T-helper 17 cell (primary cell): ENCODE data around the gene GRAP2. TPM values are rescaled to one million over a fixed set of nuclear protein-coding genes. Genes with fewer than 3 reads are reported as not detected.

Source experiments
- ATAC-seq: fragments of 150-1000 bp; cut with Tn5 transposase; 2 replicates; pipeline ENCODE4 v1.10.0; 2021; ENCODE audit warnings: mild to moderate bottlenecking, moderate library complexity
- DNase-seq, 3 donors: peaks; one replicate each; pipeline versions ENCODE4 v3.0.0 to v3.0.0-alpha.2; 2020 to 2021
- H3K9me3 ChIP-seq: one replicate; pipeline ENCODE4 v1.7.0; 2013; ENCODE audit warnings: low read length, mild to moderate bottlenecking; ENCODE audit not compliant: control insufficient read depth, poor library complexity, severe bottlenecking
- H3K27ac Mint-ChIP-seq: one replicate; pipeline ENCODE4 v1.8.0; 2022; ENCODE audit warnings: mild to moderate bottlenecking, moderate library complexity, mixed read lengths
- H3K27me3 Mint-ChIP-seq: one replicate; pipeline ENCODE4 v1.8.0; 2022; ENCODE audit warnings: mixed read lengths
- H3K36me3 Mint-ChIP-seq: one replicate; pipeline ENCODE4 v1.8.0; 2022; ENCODE audit warnings: low read depth, mixed read lengths
- H3K4me1 Mint-ChIP-seq: one replicate; pipeline ENCODE4 v1.8.0; 2022; ENCODE audit warnings: mild to moderate bottlenecking, mixed read lengths
- H3K4me3 Mint-ChIP-seq: one replicate; pipeline ENCODE4 v1.8.0; 2022; ENCODE audit warnings: mild to moderate bottlenecking, moderate library complexity, mixed read lengths
- total RNA-seq, 4 donors: library from RNA in 2 of 4; stranded (reverse) in 2 of 4; gene quantifications; one replicate each; pipeline ENCODE4 v1.2.3 and lab custom pipeline; 2022 to 2026

Gene GRAP2
- total RNA-seq, 2 donors from 2014 or later, result 113 to 195 TPM

- H3K4me3 Mint-ChIP-seq, result no peak overlapping the region
- H3K36me3 Mint-ChIP-seq, result peaks cover 14% of the 10 kb centered on the region
- peaks cover 18% of the 10 kb centered on the region for H3K4me1 Mint-ChIP-seq
- DNase-seq (no peak), ATAC-seq (no peak)
- peak overlapping the region; percentile 91 for H3K27ac Mint-ChIP-seq
- H3K27me3 Mint-ChIP-seq, result no peaks in the 10 kb centered on the region
- H3K9me3 ChIP-seq, result no peaks in the 10 kb centered on the region
Observed at GRCh38 chr22:39974065-39974464, 73.2 kb downstream of the GRAP2 start.

- Mint-ChIP-seq H3K36me3 (peaks cover 3% of the 10 kb centered on the region), H3K27me3 (no peaks in the 10 kb centered on the region), H3K4me1 (peaks cover 22% of the 10 kb centered on the region), H3K4me3 (no peak overlapping the region), H3K27ac (peak overlapping the region; percentile 8)
- ATAC-seq (peak; percentile 53), DNase-seq (no peak)
- H3K9me3 ChIP-seq, result no peaks in the 10 kb centered on the region
Observed at GRCh38 chr22:39979048-39979447, 78.2 kb downstream of the GRAP2 start.

DNA sequence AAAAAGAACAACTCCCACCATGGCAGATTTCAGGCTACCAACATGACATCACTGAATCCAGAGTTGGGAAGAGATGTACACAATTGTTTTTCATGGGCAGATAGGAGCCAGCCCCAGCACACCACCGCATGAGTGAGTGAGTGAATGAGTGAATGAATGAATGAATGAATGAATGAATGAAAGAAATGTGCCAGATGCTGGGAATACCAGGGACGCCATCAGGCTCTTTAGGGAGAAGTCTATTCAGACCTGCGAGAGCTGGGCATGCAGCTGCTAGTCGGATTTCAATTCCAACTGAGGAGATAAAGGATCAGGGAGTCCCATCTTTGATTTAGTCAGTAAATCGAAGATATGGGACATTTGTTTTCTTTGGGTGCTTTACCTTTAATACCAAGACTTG, 78.6 kb downstream of the GRAP2 start:
- Mint-ChIP-seq H3K27ac (peak overlapping the region; percentile 8), H3K4me1 (peaks cover 22% of the 10 kb centered on the region), H3K36me3 (peaks cover 3% of the 10 kb centered on the region), H3K27me3 (no peaks in the 10 kb centered on the region), H3K4me3 (no peak overlapping the region)
- H3K9me3 ChIP-seq, result no peaks in the 10 kb centered on the region
- ATAC-seq, result no peak
- DNase-seq, result no peak

DNA sequence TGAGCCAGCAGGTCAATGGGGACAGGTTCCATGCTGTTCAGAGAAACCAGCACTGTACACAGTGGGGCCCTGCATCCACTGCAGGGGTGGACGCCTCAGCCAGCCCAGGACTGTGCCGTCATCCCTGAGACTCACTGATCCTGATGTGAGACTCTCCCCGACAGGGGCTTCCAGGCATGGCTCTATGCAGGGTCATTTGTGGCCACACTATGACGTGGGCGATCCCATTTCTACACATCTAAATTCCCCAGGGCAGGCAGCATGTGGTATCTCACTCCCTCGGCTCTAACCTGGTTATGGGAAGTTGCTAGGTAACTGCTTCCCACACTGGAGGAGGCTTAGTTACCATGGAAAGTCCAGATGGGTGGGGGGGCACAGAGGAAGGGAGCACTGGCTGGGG, 79.7 kb downstream of the GRAP2 start:
- no peak for ATAC-seq
- Mint-ChIP-seq H3K36me3 (peaks cover 3% of the 10 kb centered on the region), H3K27ac (no peak overlapping the region), H3K4me1 (peaks cover 22% of the 10 kb centered on the region), H3K4me3 (no peak overlapping the region), H3K27me3 (no peaks in the 10 kb centered on the region)
- H3K9me3 ChIP-seq, result no peaks in the 10 kb centered on the region
- no peak for DNase-seq

- H3K9me3 ChIP-seq, result no peaks in the 10 kb centered on the region
- peak overlapping the region; percentile 49 for H3K27ac Mint-ChIP-seq
- H3K4me1 Mint-ChIP-seq, result peaks cover 24% of the 10 kb centered on the region
- peak overlapping the region; percentile 28 for H3K4me3 Mint-ChIP-seq
- DNase-seq (no peak), ATAC-seq (no peak)
- peaks cover 4% of the 10 kb centered on the region for H3K27me3 Mint-ChIP-seq
- H3K36me3 Mint-ChIP-seq, result peaks cover 3% of the 10 kb centered on the region
Observed at GRCh38 chr22:39983346-39983745, 82.5 kb downstream of the GRAP2 start.

GRCh38 chr22:39984006-39984405, 83.1 kb downstream of the GRAP2 start:
- no peaks in the 10 kb centered on the region for H3K9me3 ChIP-seq
- ATAC-seq (no peak), DNase-seq (no peak)
- H3K36me3 Mint-ChIP-seq, result peaks cover 4% of the 10 kb centered on the region
- H3K27me3 Mint-ChIP-seq, result peaks cover 10% of the 10 kb centered on the region
- H3K4me1 Mint-ChIP-seq, result peaks cover 25% of the 10 kb centered on the region
- H3K27ac Mint-ChIP-seq, result peak overlapping the region; percentile 49
- no peak overlapping the region for H3K4me3 Mint-ChIP-seq

GRCh38 chr22:39984746-39985145, 83.9 kb downstream of the GRAP2 start:
- Mint-ChIP-seq H3K4me1 (peaks cover 21% of the 10 kb centered on the region), H3K27me3 (peaks cover 17% of the 10 kb centered on the region), H3K4me3 (no peak overlapping the region), H3K36me3 (peaks cover 6% of the 10 kb centered on the region), H3K27ac (no peak overlapping the region)
- DNase-seq (no peak), ATAC-seq (no peak)
- H3K9me3 ChIP-seq, result no peaks in the 10 kb centered on the region

- Mint-ChIP-seq H3K27me3 (peaks cover 17% of the 10 kb centered on the region), H3K4me1 (peaks cover 15% of the 10 kb centered on the region), H3K27ac (no peak overlapping the region), H3K36me3 (peaks cover 6% of the 10 kb centered on the region), H3K4me3 (peak overlapping the region; percentile 25)
- DNase-seq (no peak), ATAC-seq (no peak)
- no peaks in the 10 kb centered on the region for H3K9me3 ChIP-seq
Observed at GRCh38 chr22:39985383-39986035, 84.6 kb downstream of the GRAP2 start.

DNA sequence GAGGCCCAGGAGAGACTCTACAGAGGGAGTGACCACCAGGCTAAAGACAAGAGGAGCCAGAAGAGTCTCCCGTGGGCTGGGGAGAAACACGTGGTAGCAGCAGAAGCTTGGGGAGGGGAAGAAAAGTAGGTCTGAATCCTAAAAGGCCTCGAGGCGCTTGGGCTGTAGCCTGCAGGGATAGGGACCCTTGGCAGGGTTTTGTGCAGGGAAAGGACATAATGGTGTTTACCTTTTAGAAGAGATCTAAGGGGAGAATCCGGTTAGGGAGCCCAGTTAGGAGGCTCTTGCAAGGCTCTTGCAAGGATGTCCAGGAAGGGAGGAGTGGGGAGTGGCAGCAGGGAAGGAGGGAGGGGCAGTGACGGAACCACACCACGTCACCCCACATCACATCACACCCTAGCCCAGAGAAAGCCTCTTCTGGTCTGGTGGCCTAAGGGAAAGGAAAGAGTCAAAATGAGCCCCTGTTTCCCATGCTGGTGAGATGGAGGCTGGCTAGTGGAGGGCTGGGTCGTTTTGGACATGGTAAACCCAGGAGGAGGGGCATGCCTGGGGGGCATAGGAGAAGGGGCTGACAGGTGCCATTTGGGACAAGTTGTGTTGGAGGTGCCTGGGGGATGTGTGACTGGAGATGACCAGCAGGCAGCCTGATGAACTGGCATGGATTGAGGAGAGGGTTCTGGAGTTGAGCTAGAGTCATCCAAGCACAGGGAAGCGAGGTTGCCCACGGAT, 87.7 kb downstream of the GRAP2 start:
- peaks cover 10% of the 10 kb centered on the region for H3K4me1 Mint-ChIP-seq
- no peak overlapping the region for H3K4me3 Mint-ChIP-seq
- H3K27ac Mint-ChIP-seq, result peak overlapping the region; percentile 84

DNA sequence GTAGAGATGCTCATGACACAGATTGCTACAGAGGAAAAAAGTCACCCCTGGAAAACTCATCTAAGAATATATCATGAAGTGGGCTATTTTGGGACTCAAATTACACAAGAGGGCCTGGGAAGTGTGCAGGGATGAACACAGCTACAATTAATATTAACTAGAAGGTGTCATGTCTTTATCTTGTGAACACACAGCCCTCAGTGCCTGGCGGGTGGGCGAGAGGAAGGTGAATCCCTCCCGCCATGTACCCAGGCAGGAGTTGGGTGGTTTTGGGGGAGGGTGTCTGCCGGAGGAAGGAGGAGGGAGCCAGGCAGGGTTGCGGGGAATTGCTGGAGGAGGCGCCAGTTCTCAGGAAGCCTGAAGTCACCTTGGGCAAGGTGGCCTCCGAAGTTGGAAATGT, 88.7 kb downstream of the GRAP2 start:
- Mint-ChIP-seq H3K4me3 (no peak overlapping the region), H3K27me3 (peaks cover 39% of the 10 kb centered on the region), H3K27ac (no peak overlapping the region), H3K4me1 (peaks cover 13% of the 10 kb centered on the region), H3K36me3 (peaks cover 6% of the 10 kb centered on the region)
- DNase-seq (no peak), ATAC-seq (no peak)
- no peaks in the 10 kb centered on the region for H3K9me3 ChIP-seq

More for the DNA sequence above, 87.7 kb downstream of the GRAP2 start:
- Mint-ChIP-seq H3K36me3 (peaks cover 6% of the 10 kb centered on the region), H3K27me3 (peaks cover 33% of the 10 kb centered on the region)
- H3K9me3 ChIP-seq, result no peaks in the 10 kb centered on the region
- DNase-seq (no peak), ATAC-seq (no peak)

DNA sequence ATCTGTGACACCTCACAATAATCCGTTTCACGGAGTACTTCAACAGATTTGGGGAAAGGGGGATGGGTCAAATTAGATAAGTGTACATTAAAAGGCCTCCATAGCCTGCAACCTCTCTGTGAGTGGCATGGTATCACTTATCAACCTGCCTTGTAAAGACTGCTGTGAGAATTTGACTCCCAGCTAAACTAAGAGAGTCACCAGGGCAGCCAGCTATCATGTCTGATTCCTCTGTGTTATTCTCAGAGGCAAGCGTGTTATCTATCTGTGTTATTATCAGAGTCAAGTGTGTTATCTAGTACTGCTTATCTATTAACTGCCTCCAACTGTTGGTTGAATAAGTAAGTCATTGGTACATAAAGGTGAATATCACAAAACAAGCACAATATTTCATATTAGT, 89.8 kb downstream of the GRAP2 start:
- peaks cover 3% of the 10 kb centered on the region for H3K36me3 Mint-ChIP-seq
- DNase-seq (no peak), ATAC-seq (no peak)
- H3K4me3 Mint-ChIP-seq, result no peak overlapping the region
- no peaks in the 10 kb centered on the region for H3K9me3 ChIP-seq
- no peak overlapping the region for H3K27ac Mint-ChIP-seq
- H3K4me1 Mint-ChIP-seq, result peaks cover 13% of the 10 kb centered on the region
- H3K27me3 Mint-ChIP-seq, result peaks cover 39% of the 10 kb centered on the region

- H3K36me3 Mint-ChIP-seq, result peaks cover 3% of the 10 kb centered on the region
- peaks cover 39% of the 10 kb centered on the region for H3K27me3 Mint-ChIP-seq
- H3K27ac Mint-ChIP-seq, result no peak overlapping the region
- ATAC-seq, result no peak
- no peak overlapping the region for H3K4me3 Mint-ChIP-seq
- no peaks in the 10 kb centered on the region for H3K9me3 ChIP-seq
- DNase-seq, result no peak
- H3K4me1 Mint-ChIP-seq, result peaks cover 10% of the 10 kb centered on the region
Observed at GRCh38 chr22:39991159-39991860, 90.4 kb downstream of the GRAP2 start.

DNA sequence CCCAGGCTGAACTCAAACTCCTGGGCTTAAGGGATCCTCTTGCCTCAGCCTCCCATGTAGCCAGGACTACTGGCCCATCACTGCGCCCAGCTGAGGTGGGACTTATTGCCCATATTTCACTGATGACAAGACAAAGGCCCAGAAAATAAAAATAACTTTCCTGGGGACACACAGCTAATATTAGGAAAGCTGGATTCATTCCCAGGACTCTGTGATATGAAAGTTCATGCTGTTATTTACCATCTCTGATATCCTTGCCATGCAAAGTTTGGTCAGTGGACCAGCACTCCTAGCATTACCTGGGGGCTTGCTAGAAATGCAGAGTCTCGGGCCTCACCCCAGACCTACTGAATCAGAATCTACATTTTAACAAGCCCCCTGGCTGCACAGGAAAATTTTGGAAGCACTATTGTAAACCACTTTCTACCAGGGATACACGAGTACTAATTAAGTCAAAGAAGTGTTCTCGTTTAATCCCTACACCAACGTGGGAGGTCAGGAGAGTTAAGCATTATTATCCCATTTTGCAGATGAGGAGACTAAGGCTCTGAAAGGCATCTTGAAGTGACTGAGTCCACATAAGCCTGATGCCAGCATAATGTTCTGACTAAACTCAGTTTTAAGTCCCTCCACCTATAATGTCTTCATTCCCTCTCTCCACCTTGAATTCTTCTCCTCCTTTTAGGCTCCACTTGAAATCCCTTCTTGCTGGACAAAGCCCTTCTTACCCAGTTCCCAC, 91.4 kb downstream of the GRAP2 start:
- peak overlapping the region; percentile 72 for H3K27ac Mint-ChIP-seq
- peaks cover 3% of the 10 kb centered on the region for H3K36me3 Mint-ChIP-seq
- no peaks in the 10 kb centered on the region for H3K9me3 ChIP-seq
- H3K4me1 Mint-ChIP-seq, result peaks cover 10% of the 10 kb centered on the region
- H3K27me3 Mint-ChIP-seq, result peaks cover 48% of the 10 kb centered on the region
- no peak for ATAC-seq
- H3K4me3 Mint-ChIP-seq, result no peak overlapping the region
- no peak for DNase-seq
